Astrocyte of the cerebellum (primary cell): ENCODE results near the gene PDZD7.

Experiments used
- DNase-seq: peaks from one replicate; pipeline ENCODE4 v3.0.0-alpha.2; 2011; ENCODE audit warnings: low read depth
- H3K4me3 ChIP-seq: 2 replicates; pipeline ENCODE4 v1.5.1; 2011; ENCODE audit warnings: mild to moderate bottlenecking, low read depth, low read length, moderate library complexity
- CTCF ChIP-seq: IDR thresholded peaks from 2 replicates; pipeline ENCODE4 v1.5.1; 2012; ENCODE audit warnings: low read length, low read depth, moderate library complexity, mild to moderate bottlenecking; ENCODE audit errors: missing control alignments
- in situ Hi-C: cut with HindIII; loops from 2 replicates; pipeline ENCODE4 v1.10.0; 2017; ENCODE audit warnings: low sequenced_read_pairs

Gene PDZD7

GRCh38 chr10:101042118-101042517, 11.2 kb upstream of the PDZD7 start:
- in situ Hi-C loops, result no loop called here
- peak overlapping the region; percentile 51 for H3K4me3 ChIP-seq
- TF ChIP-seq CTCF, result no peak
- no peak for DNase-seq

- no peak overlapping the region for H3K4me3 ChIP-seq
- peak; percentile 94 for TF ChIP-seq CTCF
- DNase-seq, result peak; percentile 85
- in situ Hi-C loops, result no loop called here
These were observed 10.4 kb upstream of the PDZD7 start for GRCh38 chr10:101041252-101041761.

- in situ Hi-C loops, result no loop called here
- TF ChIP-seq CTCF, result no peak
- H3K4me3 ChIP-seq, result no peak overlapping the region
- no peak for DNase-seq
These were observed 9.9 kb upstream of the PDZD7 start for GRCh38 chr10:101040851-101041250.

- TF ChIP-seq CTCF, result no peak
- in situ Hi-C loops, result no loop called here
- H3K4me3 ChIP-seq, result no peak overlapping the region
- DNase-seq, result no peak
These were observed 9.1 kb upstream of the PDZD7 start for GRCh38 chr10:101040061-101040460.

- TF ChIP-seq CTCF, result no peak
- no peak for DNase-seq
- in situ Hi-C loops, result no loop called here
- no peak overlapping the region for H3K4me3 ChIP-seq
These were observed 7.6 kb upstream of the PDZD7 start for GRCh38 chr10:101038484-101038883.

GRCh38 chr10:101036726-101037125, 5.8 kb upstream of the PDZD7 start:
- in situ Hi-C loops, result no loop called here
- DNase-seq, result no peak
- no peak overlapping the region for H3K4me3 ChIP-seq
- no peak for TF ChIP-seq CTCF
